HepG2 (cell line): ENCODE measurements around the gene PDZD7. TPM values are rescaled to one million over a fixed set of nuclear protein-coding genes. Genes with fewer than 3 reads are reported as not detected.

Experiments
- ATAC-seq: fragments of 200-7000 bp; cut with Tn5 transposase; 3 replicates; pipeline ENCODE4 v1.9.1; 2020; ENCODE audit warnings: mild to moderate bottlenecking, moderate library complexity
- BruUV-seq: library from RNA; stranded (reverse); fragments of 400-500 nt; replicated peaks from 2 replicates; lab custom pipeline; 2021; lab: Mats Ljungman, UMichigan
- CTCF ChIA-PET: fragments of 300-600 bp; formaldehyde crosslinking; extraction: SDS; loops from one replicate; lab custom pipeline; 2021; ENCODE audit warnings: low total read pairs, inconsistent platforms, low intra/inter-chr PET ratio; lab: Yijun Ruan, JAX
- POLR2A ChIA-PET: fragments of 350-600 bp; sonication (Branson Sonifier 250); formaldehyde crosslinking; loops from one replicate; lab custom pipeline; 2020; ENCODE audit warnings: antibody characterized with exemption, inconsistent platforms; lab: Yijun Ruan, JAX
- DNase-seq: peaks from one replicate; pipeline ENCODE4 v3.0.0-alpha.2; 2015; ENCODE audit warnings: low spot score
- FAIRE-seq: peaks from 3 replicates; lab custom pipeline; 2011; peaks lifted over from hg19 to GRCh38; lab: Jason Lieb, UNC
- H2AFZ ChIP-seq: one replicate; pipeline ENCODE4 v1.6.1; 2011; ENCODE audit warnings: low read length, inconsistent platforms
- H3K27ac ChIP-seq: fragments of 300-600 bp; 3 replicates; pipeline ENCODE4 v1.8.0; 2011; ENCODE audit warnings: mixed run types, mild to moderate bottlenecking, mixed read lengths, low read length, inconsistent platforms; ENCODE audit not compliant: insufficient read depth; ENCODE audit errors: extremely low read length
- H3K27me3 ChIP-seq, 2 experiments: fragments of 200-600 bp in 1 of 2; 2 replicates in 1 of 2; 3 replicates in 1 of 2; pipeline versions ENCODE4 v1.6.0 to v1.8.0; 2011; ENCODE audit warnings: low read length in 2 of 2, mild to moderate bottlenecking in 2 of 2, moderate library complexity in 2 of 2, inconsistent platforms in 1 of 2; ENCODE audit not compliant: insufficient read depth in 2 of 2, control insufficient read depth in 1 of 2
- H3K36me3 ChIP-seq, 2 experiments: fragments of 200-600 bp in 1 of 2; replicated peaks in 1 of 2; 2 replicates in 1 of 2; 3 replicates in 1 of 2; pipeline versions ENCODE4 v1.5.1 to v1.8.0; 2011; ENCODE audit warnings: low read length in 2 of 2, inconsistent platforms in 1 of 2; ENCODE audit not compliant: insufficient read depth in 2 of 2, control insufficient read depth in 1 of 2
- H3K4me1 ChIP-seq: 2 replicates; pipeline ENCODE4 v1.5.1; 2012; ENCODE audit warnings: low read length, inconsistent platforms; ENCODE audit not compliant: insufficient read depth
- H3K4me2 ChIP-seq: 2 replicates; pipeline ENCODE4 v1.6.0; 2011; ENCODE audit warnings: low read depth, low read length, inconsistent platforms
- H3K4me3 ChIP-seq, 3 experiments: fragments of 200-600 bp in 1 of 3; sonication (generic), shearing (Covaris generic) in 1 of 3; replicated peaks in 1 of 3; 2 replicates each; pipeline ENCODE4 v1.5.1; 2011 to 2016; ENCODE audit warnings: low read length in 3 of 3, inconsistent platforms in 2 of 3, low read depth in 2 of 3, mild to moderate bottlenecking in 2 of 3, control low read depth in 1 of 3, mixed read lengths in 1 of 3; ENCODE audit not compliant: insufficient read depth in 1 of 3
- H3K79me2 ChIP-seq: one replicate; pipeline ENCODE4 v1.6.1; 2011; ENCODE audit warnings: low read length, inconsistent platforms; ENCODE audit not compliant: insufficient read depth
- H3K9ac ChIP-seq: 2 replicates; pipeline ENCODE4 v1.6.0; 2011; ENCODE audit warnings: mild to moderate bottlenecking, low read depth, low read length, inconsistent platforms; ENCODE audit not compliant: insufficient read depth
- H3K9me3 ChIP-seq: 2 replicates; pipeline ENCODE4 v1.5.1; 2012; ENCODE audit warnings: mild to moderate bottlenecking, low read length
- H4K20me1 ChIP-seq: 2 replicates; pipeline ENCODE4 v1.6.0; 2011; ENCODE audit warnings: inconsistent platforms, mild to moderate bottlenecking, low read length, moderate library complexity; ENCODE audit not compliant: insufficient read depth
- CBFB ChIP-seq: sonication (generic); formaldehyde crosslinking; IDR thresholded peaks from 2 replicates; pipeline ENCODE4 v1.4.0; 2020; ENCODE audit warnings: missing genetic modification reagents
- CHD4 ChIP-seq: fragments of 200-600 bp; sonication (generic); IDR thresholded peaks from 2 replicates; pipeline ENCODE4 v1.7.0; 2017; ENCODE audit warnings: mild to moderate bottlenecking, low read length, borderline replicate concordance
- HINFP ChIP-seq: sonication (generic); formaldehyde crosslinking; IDR thresholded peaks from 2 replicates; pipeline ENCODE4 v1.4.0; 2020; ENCODE audit warnings: low read depth, mild to moderate bottlenecking, missing genetic modification reagents
- HNF4A ChIP-seq: sonication (generic); formaldehyde crosslinking; IDR thresholded peaks from 2 replicates; pipeline ENCODE4 v1.4.0; 2020; ENCODE audit warnings: missing genetic modification reagents
- KAT8 ChIP-seq: IDR thresholded peaks from 2 replicates; pipeline ENCODE4 v1.6.1; 2016; ENCODE audit warnings: missing genetic modification reagents, missing compliant biosample characterization
- MED8 ChIP-seq: sonication (generic); formaldehyde crosslinking; IDR thresholded peaks from 2 replicates; pipeline ENCODE4 v1.8.1; 2023; ENCODE audit warnings: mild to moderate bottlenecking, missing genetic modification reagents; ENCODE audit not compliant: insufficient replicate concordance
- POLR2A ChIP-seq, 2 experiments: IDR thresholded peaks; 2 replicates each; pipeline ENCODE4 v1.6.1; 2011; ENCODE audit warnings: low read depth in 2 of 2, low read length in 2 of 2, mild to moderate bottlenecking in 1 of 2, moderate library complexity in 1 of 2; ENCODE audit not compliant: insufficient read depth in 1 of 2
- WIZ ChIP-seq: sonication (generic); formaldehyde crosslinking; IDR thresholded peaks from 2 replicates; pipeline ENCODE4 v1.5.1; 2020; ENCODE audit warnings: mild to moderate bottlenecking, missing genetic modification reagents
- ZFP37 ChIP-seq: sonication (generic); formaldehyde crosslinking; IDR thresholded peaks from 2 replicates; pipeline ENCODE4 v1.4.0; 2020; ENCODE audit warnings: missing genetic modification reagents, borderline replicate concordance
- ZNF232 ChIP-seq: sonication (generic); formaldehyde crosslinking; IDR thresholded peaks from 2 replicates; pipeline ENCODE4 v1.4.0; 2020; ENCODE audit warnings: missing genetic modification reagents, borderline replicate concordance
- ZNF446 ChIP-seq: sonication (generic); formaldehyde crosslinking; IDR thresholded peaks from 2 replicates; pipeline ENCODE4 v1.5.0; 2020; ENCODE audit warnings: mild to moderate bottlenecking, missing genetic modification reagents
- ZNF564 ChIP-seq: sonication (generic); formaldehyde crosslinking; IDR thresholded peaks from 2 replicates; pipeline ENCODE4 v1.8.1; 2023; ENCODE audit warnings: mild to moderate bottlenecking, missing genetic modification reagents
- ZNF629 ChIP-seq: sonication (generic); formaldehyde crosslinking; conservative IDR thresholded peaks from 2 replicates; pipeline ENCODE4 v1.5.0; 2020; ENCODE audit warnings: missing genetic modification reagents
- ZNF709 ChIP-seq: sonication (generic); formaldehyde crosslinking; IDR thresholded peaks from 2 replicates; pipeline ENCODE4 v1.5.0; 2020; ENCODE audit warnings: mild to moderate bottlenecking, missing genetic modification reagents
- ZNF878 ChIP-seq: sonication (generic); formaldehyde crosslinking; IDR thresholded peaks from 2 replicates; pipeline ENCODE4 v1.8.1; 2023; ENCODE audit warnings: mild to moderate bottlenecking, missing genetic modification reagents, moderate library complexity
- WGBS: methylation state at CpG from one replicate; pipeline ENCODE4 v1.1.6; 2017; ENCODE audit warnings: low lambda C conversion rate; 5-methylcytosine and 5-hydroxymethylcytosine counted together
- in situ Hi-C: cut with HindIII; loops from 2 replicates; pipeline ENCODE4 v1.10.0; 2017; ENCODE audit warnings: low pct_unique_long_range_greater_than_20kb; ENCODE audit not compliant: extremely low pct_ligation_motif_present
- intact Hi-C: fragments of 100-400 bp; cut with micrococcal nuclease; formaldehyde crosslinking; loops from one replicate; pipeline ENCODE4 v1.10.0; 2022; ENCODE audit not compliant: unreplicated experiment
- polyA plus RNA-seq, 8 experiments: library from polyadenylated mRNA; depleted of rRNA in 3 of 8; stranded (reverse) in 7 of 8; unstranded in 1 of 8; fragments of >200 nt; fragmentation: Illumina TruSeq in 4 of 8; extraction: Trizol in 4 of 8; gene quantifications; 2 replicates each; pipeline versions ENCODE4 v1.2.1 to v1.2.3, GENCODE V29; 2011 to 2016; ENCODE audit warnings: low read depth in 4 of 8, missing spikeins in 1 of 8, mixed read lengths in 1 of 8; ENCODE audit not compliant: insufficient read depth in 1 of 8
- total RNA-seq, 5 experiments: library from RNA; depleted of rRNA; stranded (reverse); fragments of >200 nt; fragmentation: Illumina TruSeq; extraction: Trizol; gene quantifications; 2 replicates each; pipeline ENCODE4 v1.2.3, GENCODE V29; 2016; ENCODE audit warnings: low read depth in 1 of 5
- TF ChIP-seq, protein P1 (sequence below): sonication (generic); formaldehyde crosslinking; IDR thresholded peaks from 2 replicates; pipeline ENCODE4 v1.8.1; 2023; ENCODE audit warnings: mild to moderate bottlenecking, inconsistent platforms, moderate library complexity, missing genetic modification reagents, borderline replicate concordance
- TF ChIP-seq, protein P2 (sequence below): sonication (generic); formaldehyde crosslinking; IDR thresholded peaks from 2 replicates; pipeline ENCODE4 v1.5.0; 2020; ENCODE audit warnings: missing genetic modification reagents, mild to moderate bottlenecking, borderline replicate concordance
- TF ChIP-seq, protein P3 (sequence below): IDR thresholded peaks from 2 replicates; pipeline ENCODE4 v1.6.1; 2016; ENCODE audit warnings: missing compliant biosample characterization, missing genetic modification reagents, borderline replicate concordance

PDZD7 gene
- total and polyA plus RNA-seq, 2 of the 13 experiments (the other 11 are each of a cell fraction or from before 2014, with no cell fraction given), result 0.58 to 0.73 TPM

- POLR2A ChIA-PET, result interaction anchor here (1.0 to 9.0 kb wide), 4 partner anchors 15 to 33 kb away, joined by 3 to 141 read pairs (median 12); no protein-coding TSS in a partner anchor
- in situ Hi-C loops (loop anchor here (5.0 kb wide), 1 partner anchor 33 kb away; the partner anchor contains the start of genes PDZD7 and SFXN3), intact Hi-C loops (loop anchor here (1.0 to 5.0 kb wide), 3 partner anchors 24 to 47 kb away; partner anchors contain the start of genes PDZD7 and SFXN3)
- no TSS peak for BruUV-seq
- Histone ChIP-seq H4K20me1 (no peaks in the 10 kb centered on the region), H2AFZ (no peak overlapping the region), H3K9ac (peak overlapping the region; percentile 57), H3K27ac (peak overlapping the region; percentile 81), H3K9me3 (no peaks in the 10 kb centered on the region), H3K4me2 (peak overlapping the region; percentile 99), H3K4me1 (peaks cover 34% of the 10 kb centered on the region), H3K27me3 (peaks cover 2 to 5% of the 10 kb centered on the region in 2 experiments; a peak in 3 of 5 replicates), H3K79me2 (peaks cover 25% of the 10 kb centered on the region), H3K4me3 (peak overlapping the region; percentile 60 to 81 (median 62); a peak in 5 of 6 replicates), H3K36me3 (no peaks in the 10 kb centered on the region)
- ATAC-seq, result no peak
- WGBS, result 79% methylated on average over 3 of the region's 3 CpGs
- no peak for DNase-seq
- no peak for FAIRE-seq
- CTCF ChIA-PET, result interaction anchor here (1.4 to 3.8 kb wide), 2 partner anchors 24 to 46 kb away, joined by 3 to 45 read pairs; no protein-coding TSS in a partner anchor
- TF ChIP-seq ZNF564 (CRISPR knock-in tag) (peak; percentile 24; the same call in 1 of the 2 replicates), HNF4A (no peak), WIZ (CRISPR knock-in tag) (0 out of 2 replicates have a peak, but pooled peaks have one; percentile 21), ZFP37 (peak; percentile 33; the same call in 1 of the 2 replicates), ZNF446 (CRISPR knock-in tag) (peak; percentile 70; the same call in 1 of the 2 replicates), ZNF709 (0 out of 2 replicates have a peak, but pooled peaks have one; percentile 25), POLR2A (IDR thresholded peaks at IDR 0.05; ENCODE audit: insufficient read depth in 1 of 2, low read depth in 2 of 2, low read length in 2 of 2) (peak in 1 of 2 experiments; percentile 48; a peak in 1 of 4 replicates), CHD4 (peak; percentile 46; the same call in 1 of the 2 replicates), CBFB (no peak), ZNF232 (0 out of 2 replicates have a peak, but pooled peaks have one; percentile 58), HINFP (CRISPR knock-in tag) (0 out of 2 replicates have a peak, but pooled peaks have one; percentile 30), ZNF629 (CRISPR knock-in tag) (peak; percentile 86), MED8 (peak; percentile 8), KAT8 (CRISPR knock-in tag) (no peak), ZNF878 (CRISPR knock-in tag) (0 out of 2 replicates have a peak, but pooled peaks have one; percentile 60)
- TF ChIP-seq, protein P1, sequence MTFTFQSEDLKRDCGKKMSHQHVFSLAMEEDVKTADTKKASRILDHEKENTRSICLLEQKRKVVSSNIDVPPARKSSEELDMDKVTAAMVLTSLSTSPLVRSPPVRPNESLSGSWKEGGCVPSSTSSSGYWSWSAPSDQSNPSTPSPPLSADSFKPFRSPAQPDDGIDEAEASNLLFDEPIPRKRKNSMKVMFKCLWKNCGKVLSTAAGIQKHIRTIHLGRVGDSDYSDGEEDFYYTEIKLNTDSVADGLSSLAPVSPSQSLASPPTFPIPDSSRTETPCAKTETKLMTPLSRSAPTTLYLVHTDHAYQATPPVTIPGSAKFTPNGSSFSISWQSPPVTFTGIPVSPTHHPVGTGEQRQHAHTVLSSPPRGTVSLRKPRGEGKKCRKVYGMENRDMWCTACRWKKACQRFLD (CRISPR knock-in tag), result peak; percentile 8; the same call in 1 of the 2 replicates
- TF ChIP-seq, protein P2, sequence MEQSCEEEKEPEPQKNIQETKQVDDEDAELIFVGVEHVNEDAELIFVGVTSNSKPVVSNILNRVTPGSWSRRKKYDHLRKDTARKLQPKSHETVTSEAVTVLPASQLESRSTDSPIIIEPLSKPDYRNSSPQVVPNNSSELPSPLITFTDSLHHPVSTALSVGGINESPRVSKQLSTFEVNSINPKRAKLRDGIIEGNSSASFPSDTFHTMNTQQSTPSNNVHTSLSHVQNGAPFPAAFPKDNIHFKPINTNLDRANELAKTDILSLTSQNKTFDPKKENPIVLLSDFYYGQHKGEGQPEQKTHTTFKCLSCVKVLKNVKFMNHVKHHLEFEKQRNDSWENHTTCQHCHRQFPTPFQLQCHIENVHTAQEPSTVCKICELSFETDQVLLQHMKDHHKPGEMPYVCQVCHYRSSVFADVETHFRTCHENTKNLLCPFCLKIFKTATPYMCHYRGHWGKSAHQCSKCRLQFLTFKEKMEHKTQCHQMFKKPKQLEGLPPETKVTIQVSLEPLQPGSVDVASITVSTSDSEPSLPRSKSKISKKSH (CRISPR knock-in tag), result no peak
- TF ChIP-seq, protein P3, sequence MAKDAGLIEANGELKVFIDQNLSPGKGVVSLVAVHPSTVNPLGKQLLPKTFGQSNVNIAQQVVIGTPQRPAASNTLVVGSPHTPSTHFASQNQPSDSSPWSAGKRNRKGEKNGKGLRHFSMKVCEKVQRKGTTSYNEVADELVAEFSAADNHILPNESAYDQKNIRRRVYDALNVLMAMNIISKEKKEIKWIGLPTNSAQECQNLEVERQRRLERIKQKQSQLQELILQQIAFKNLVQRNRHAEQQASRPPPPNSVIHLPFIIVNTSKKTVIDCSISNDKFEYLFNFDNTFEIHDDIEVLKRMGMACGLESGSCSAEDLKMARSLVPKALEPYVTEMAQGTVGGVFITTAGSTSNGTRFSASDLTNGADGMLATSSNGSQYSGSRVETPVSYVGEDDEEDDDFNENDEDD, result peak; percentile 39; the same call in 1 of the 2 replicates
Measured at GRCh38 chr10:101065481-101066145, 34.7 kb upstream of the PDZD7 start.
